GM13977 (cell line): ENCODE results near the gene RANBP10.

Source experiments
- DNase-seq: peaks from one replicate; pipeline ENCODE4 v3.0.0; 2012; ENCODE audit warnings: low spot score
- CTCF ChIP-seq: IDR thresholded peaks from 2 replicates; pipeline ENCODE4 v1.5.1; 2012; ENCODE audit warnings: mild to moderate bottlenecking, control low read depth; ENCODE audit not compliant: insufficient read depth; ENCODE audit errors: extremely low read depth, missing control alignments
- in situ Hi-C: fragments of 300-500 bp; cut with MboI; formaldehyde crosslinking; loops from one replicate; pipeline ENCODE4 v1.12.0; 2022; ENCODE audit warnings: low sequenced_read_pairs, low pct_unique_long_range_greater_than_20kb, mixed read lengths, inconsistent platforms; ENCODE audit not compliant: unreplicated experiment

The RANBP10 gene

GRCh38 chr16:67781565-67781921, 24.8 kb downstream of the RANBP10 start:
- no peak for DNase-seq
- in situ Hi-C loops: no loop called here

GRCh38 chr16:67780847-67781564, 25.4 kb downstream of the RANBP10 start:
- TF ChIP-seq CTCF: no peak
- DNase-seq: no peak
- in situ Hi-C loops: no loop called here

More at GRCh38 chr16:67781565-67781921, 24.8 kb downstream of the RANBP10 start:
- TF ChIP-seq CTCF: no peak

DNA sequence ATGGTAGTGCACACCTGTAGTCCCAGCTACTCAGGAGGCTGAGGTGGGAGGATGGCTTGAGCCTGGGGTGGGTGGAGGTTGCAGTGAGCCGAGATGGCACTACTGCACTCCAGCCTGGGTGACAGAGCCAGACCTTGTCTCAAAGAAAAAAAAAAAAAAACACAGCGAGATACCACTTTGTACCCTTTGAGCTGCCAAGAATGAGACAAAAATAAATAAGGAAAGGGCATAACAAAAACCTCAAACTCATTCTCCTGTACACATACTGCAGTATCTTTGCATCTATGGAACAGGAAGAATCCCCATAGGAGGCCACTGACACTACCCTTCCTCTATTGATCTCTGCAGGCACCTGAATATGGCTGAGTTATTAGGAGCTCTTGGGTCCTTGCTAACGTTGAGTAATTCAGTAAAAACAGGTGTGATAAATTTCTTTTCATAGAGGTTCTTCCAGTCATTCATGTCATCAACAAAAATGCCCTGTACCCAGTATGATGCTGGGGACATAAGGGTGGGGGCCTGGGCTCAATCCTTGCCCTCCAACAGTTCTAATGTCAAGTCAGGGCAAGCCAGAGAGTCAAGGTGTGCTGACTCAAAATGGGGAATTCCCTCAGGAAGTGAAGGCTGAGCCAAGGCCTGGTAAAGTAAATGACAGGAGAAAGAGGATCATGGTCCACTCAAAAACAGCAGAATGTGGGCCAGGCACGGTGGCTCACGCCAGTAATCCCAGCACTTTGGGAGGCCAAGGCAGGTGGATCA, 26.9 kb downstream of the RANBP10 start:
- no peak for TF ChIP-seq CTCF
- no peak for DNase-seq
- in situ Hi-C loops: no loop called here

DNA sequence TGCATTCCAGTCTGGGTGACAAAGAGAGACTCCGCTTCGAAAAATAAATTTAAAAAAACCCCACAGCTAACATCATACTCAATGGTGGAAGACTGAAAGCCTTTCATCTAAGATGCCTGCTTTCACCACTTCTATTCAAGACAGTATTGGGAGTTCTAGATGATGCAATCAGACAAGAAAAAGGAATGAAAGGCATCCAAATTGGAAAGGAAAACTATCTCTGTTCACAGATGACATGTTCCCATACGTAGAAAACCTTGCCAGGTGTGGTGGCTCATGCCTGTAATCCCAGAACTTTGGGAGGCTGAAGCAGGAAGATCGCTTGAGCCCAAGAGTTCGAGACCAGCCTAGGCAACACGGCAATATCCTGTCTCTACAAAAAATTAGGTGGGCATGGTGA, 31.1 kb downstream of the RANBP10 start:
- DNase-seq: no peak
- TF ChIP-seq CTCF: no peak
- in situ Hi-C loops: no loop called here

GRCh38 chr16:67774457-67774853, 31.9 kb downstream of the RANBP10 start:
- TF ChIP-seq CTCF: no peak
- in situ Hi-C loops: no loop called here
- no peak for DNase-seq

DNA sequence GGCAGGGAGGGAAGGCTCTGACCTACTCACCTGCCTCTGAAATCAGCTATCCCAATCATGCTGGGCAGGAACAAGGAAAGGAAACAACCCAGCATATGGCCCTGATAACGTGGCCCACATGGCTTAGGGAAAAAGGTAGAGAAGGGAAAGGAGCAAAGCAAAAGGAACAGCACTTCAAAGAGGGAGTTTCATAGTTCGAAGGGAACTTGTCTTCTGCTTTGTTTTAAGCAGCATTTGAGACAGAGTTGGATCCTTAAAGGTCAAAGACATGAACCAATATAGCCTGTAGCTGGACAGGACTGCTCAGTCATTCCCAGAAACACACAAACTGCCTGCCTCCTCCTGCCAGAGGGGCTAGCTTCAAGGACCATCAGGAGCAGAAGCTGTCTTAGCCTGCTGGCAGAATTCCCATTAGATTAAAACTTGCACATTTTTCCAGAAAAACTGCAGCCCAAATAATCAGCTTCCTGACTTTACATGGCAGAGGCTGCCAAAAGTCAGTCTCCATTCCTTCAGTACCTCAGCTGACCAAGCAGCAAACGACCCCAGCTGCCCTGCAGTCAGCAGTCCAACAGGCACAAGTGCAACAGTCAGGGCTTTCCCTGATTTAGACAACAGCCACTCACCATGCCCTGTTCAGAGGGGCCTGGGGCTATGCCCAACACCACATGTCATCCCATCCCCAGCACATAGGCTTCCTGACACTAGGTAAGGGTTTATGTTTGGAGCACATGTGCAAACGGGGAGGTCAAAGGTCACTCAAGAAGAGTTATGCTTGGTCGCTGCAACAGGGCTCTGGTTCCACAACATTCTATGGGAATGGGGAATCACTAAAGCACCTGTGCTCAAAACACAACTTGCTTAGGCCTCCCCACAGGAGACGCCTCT, 32.5 kb downstream of the RANBP10 start:
- DNase-seq: no peak
- in situ Hi-C loops: no loop called here
- TF ChIP-seq CTCF: no peak
